GM19023 (cell line): ENCODE data around the gene SMPX.

Experiments
- ATAC-seq: cut with Tn5 transposase; IDR thresholded peaks from one replicate; pipeline ENCODE4 v1.9.1; 2021; ENCODE audit warnings: mild to moderate bottlenecking, moderate library complexity; ENCODE audit not compliant: unreplicated experiment

The SMPX gene

GRCh38 chrX:21744721-21745120 lies 13.2 kb downstream of the SMPX start:
- no peak for ATAC-seq

GRCh38 chrX:21744060-21744459 lies 13.9 kb downstream of the SMPX start:
- ATAC-seq, result no peak

- ATAC-seq, result peak; percentile 46
Observed at GRCh38 chrX:21741869-21742701, 15.8 kb downstream of the SMPX start.

- ATAC-seq, result no peak
Observed at GRCh38 chrX:21741364-21741763, 16.6 kb downstream of the SMPX start.

- ATAC-seq, result no peak
Observed at GRCh38 chrX:21740329-21741274, 17.3 kb downstream of the SMPX start.

- no peak for ATAC-seq
Observed at GRCh38 chrX:21738950-21739287, 19.0 kb downstream of the SMPX start.

- ATAC-seq, result no peak
Observed at GRCh38 chrX:21738210-21738949, 19.5 kb downstream of the SMPX start.

- no peak for ATAC-seq
Observed at GRCh38 chrX:21735768-21736127, 22.2 kb downstream of the SMPX start.

- ATAC-seq, result no peak
Observed at GRCh38 chrX:21735038-21735767, 22.7 kb downstream of the SMPX start.

GRCh38 chrX:21734175-21734574 lies 23.7 kb downstream of the SMPX start:
- ATAC-seq, result no peak

- no peak for ATAC-seq
Observed at GRCh38 chrX:21733705-21734104, 24.2 kb downstream of the SMPX start.

- no peak for ATAC-seq
Observed at GRCh38 chrX:21730026-21730425, 27.9 kb downstream of the SMPX start.

- ATAC-seq, result no peak
Observed at GRCh38 chrX:21728276-21728968, 29.5 kb downstream of the SMPX start.

- ATAC-seq, result no peak
Observed at GRCh38 chrX:21725916-21726315, 32.0 kb downstream of the SMPX start.

- no peak for ATAC-seq
Observed at GRCh38 chrX:21725496-21725895, 32.4 kb downstream of the SMPX start.

- ATAC-seq, result no peak
Observed at GRCh38 chrX:21723814-21724213, 34.1 kb downstream of the SMPX start.

- ATAC-seq, result no peak
Observed at GRCh38 chrX:21723084-21723483, 34.8 kb downstream of the SMPX start.

- ATAC-seq, result no peak
Observed at GRCh38 chrX:21721195-21721594, 36.7 kb downstream of the SMPX start.

- ATAC-seq, result no peak
Observed at GRCh38 chrX:21718575-21718974, 39.3 kb downstream of the SMPX start.

GRCh38 chrX:21717802-21718201 lies 40.1 kb downstream of the SMPX start:
- no peak for ATAC-seq
